A549 (cell line): ENCODE measurements around the gene ESR2.

ENCODE experiments used
- CBX2 ChIP-seq: fragments of 200-600 bp; sonication (generic); IDR thresholded peaks from 2 replicates; pipeline ENCODE4 v1.6.1; 2016; ENCODE audit warnings: low read depth, mild to moderate bottlenecking, borderline replicate concordance
- MAX ChIP-seq: IDR thresholded peaks from 2 replicates; pipeline ENCODE4 v1.6.1; 2012
- POLR2A ChIP-seq: IDR thresholded peaks from 2 replicates; pipeline ENCODE4 v1.6.1; 2012; ENCODE audit warnings: mild to moderate bottlenecking, low read length

- no peak for TF ChIP-seq MAX
- no peak for TF ChIP-seq CBX2
- TF ChIP-seq POLR2A: no peak
Measured at GRCh38 chr14:64272019-64272418, 22.2 kb downstream of the ESR2 start.
